Stimulated activated CD8-positive, alpha-beta memory T cell treated with anti-CD3 and anti-CD28 coated beads, Interleukin-4, amount 100 ng/mL, for 48 hours (primary cell): Measurements from ENCODE around the gene GLS.

ENCODE experiments used
- DNase-seq: peaks from one replicate; pipeline ENCODE4 v3.0.0-alpha.2; 2020

Gene GLS

GRCh38 chr2:190889175-190889943, 8.7 kb downstream of the GLS start:
- DNase-seq: no peak

- DNase-seq: no peak
Measured at GRCh38 chr2:190891372-190891771, 10.8 kb downstream of the GLS start.

- no peak for DNase-seq
Measured at GRCh38 chr2:190891889-190892288, 11.3 kb downstream of the GLS start.

- no peak for DNase-seq
Measured at GRCh38 chr2:190893157-190893556, 12.5 kb downstream of the GLS start.

- DNase-seq: no peak
Measured at GRCh38 chr2:190896477-190896876, 15.9 kb downstream of the GLS start.

- no peak for DNase-seq
Measured at GRCh38 chr2:190903693-190904450, 23.3 kb downstream of the GLS start.

GRCh38 chr2:190904640-190905261, 24.1 kb downstream of the GLS start:
- no peak for DNase-seq

- no peak for DNase-seq
Measured at GRCh38 chr2:190908532-190908931, 27.9 kb downstream of the GLS start.

- no peak for DNase-seq
Measured at GRCh38 chr2:190909680-190910079, 29.1 kb downstream of the GLS start.

GRCh38 chr2:190910341-190911136, 29.9 kb downstream of the GLS start:
- DNase-seq: no peak

GRCh38 chr2:190911813-190912212, 31.2 kb downstream of the GLS start:
- no peak for DNase-seq

- DNase-seq: no peak
Measured at GRCh38 chr2:190912726-190913125, 32.1 kb downstream of the GLS start.

- no peak for DNase-seq
Measured at GRCh38 chr2:190913725-190914124, 33.1 kb downstream of the GLS start.

- DNase-seq: no peak
Measured at GRCh38 chr2:190916829-190917228, 36.2 kb downstream of the GLS start.

- no peak for DNase-seq
Measured at GRCh38 chr2:190920085-190920484, 39.5 kb downstream of the GLS start.

- no peak for DNase-seq
Measured at GRCh38 chr2:190922376-190922775, 41.8 kb downstream of the GLS start.

- no peak for DNase-seq
Measured at GRCh38 chr2:190927301-190927700, 46.7 kb downstream of the GLS start.

GRCh38 chr2:190929919-190930318, 49.3 kb downstream of the GLS start:
- DNase-seq: no peak

- DNase-seq: no peak
Measured at GRCh38 chr2:190930411-190930810, 49.8 kb downstream of the GLS start.

- DNase-seq: no peak
Measured at GRCh38 chr2:190932514-190932913, 51.9 kb downstream of the GLS start.

GRCh38 chr2:190933361-190933760, 52.7 kb downstream of the GLS start:
- DNase-seq: no peak

- no peak for DNase-seq
Measured at GRCh38 chr2:190935054-190935453, 54.4 kb downstream of the GLS start.

- DNase-seq: no peak
Measured at GRCh38 chr2:190938771-190939335, 58.2 kb downstream of the GLS start.
